Prostate gland (tissue), 2 donors: ENCODE results near the gene PHLDA3.

Experiments
- POLR2AphosphoS5 ChIP-seq: sonication (generic); formaldehyde crosslinking; IDR thresholded peaks from one replicate; pipeline ENCODE4 v1.6.1; 2017; ENCODE audit warnings: antibody characterized with exemption
- TF ChIP-seq, protein P1 (sequence below), 4 experiments: fragments of 200-600 bp in 2 of 4; fragments of 450-650 bp in 2 of 4; sonication (generic) in 2 of 4; IDR thresholded peaks; 1 replicate in 3 of 4; 2 replicates in 1 of 4; pipeline ENCODE4 v1.5.1; 2016 to 2019; ENCODE audit warnings: antibody characterized with exemption in 4 of 4, mild to moderate bottlenecking in 2 of 4, moderate library complexity in 2 of 4

DNA sequence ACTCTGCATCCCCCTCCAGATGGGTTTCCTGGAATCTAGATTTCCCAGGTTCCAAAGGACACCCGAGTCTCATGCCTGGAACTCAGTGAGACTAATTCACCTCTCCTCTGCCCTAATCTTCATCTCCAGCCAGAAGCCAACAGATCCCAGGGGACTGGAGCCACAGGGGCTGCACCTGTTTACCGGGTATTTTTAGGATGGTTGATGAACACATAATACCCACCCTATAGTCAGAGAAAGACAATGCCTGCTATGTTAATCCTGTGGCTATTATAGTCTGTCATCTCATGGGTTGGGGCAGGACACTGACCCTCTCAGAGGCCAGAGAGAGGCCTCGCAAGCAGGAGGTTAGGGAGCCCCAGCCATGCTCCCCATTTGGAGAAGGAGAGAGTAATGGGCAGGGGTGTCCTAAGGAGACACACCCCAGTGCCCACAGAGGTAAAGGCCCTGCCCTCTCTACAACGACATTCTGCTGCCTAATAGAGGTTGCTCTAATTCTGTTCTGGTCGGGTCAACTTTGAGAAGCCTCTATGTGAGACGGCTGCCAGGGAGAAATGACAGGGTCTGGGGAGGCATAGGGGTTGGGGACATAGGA is 46.5 kb downstream of the PHLDA3 start:
- TF ChIP-seq, protein P1, sequence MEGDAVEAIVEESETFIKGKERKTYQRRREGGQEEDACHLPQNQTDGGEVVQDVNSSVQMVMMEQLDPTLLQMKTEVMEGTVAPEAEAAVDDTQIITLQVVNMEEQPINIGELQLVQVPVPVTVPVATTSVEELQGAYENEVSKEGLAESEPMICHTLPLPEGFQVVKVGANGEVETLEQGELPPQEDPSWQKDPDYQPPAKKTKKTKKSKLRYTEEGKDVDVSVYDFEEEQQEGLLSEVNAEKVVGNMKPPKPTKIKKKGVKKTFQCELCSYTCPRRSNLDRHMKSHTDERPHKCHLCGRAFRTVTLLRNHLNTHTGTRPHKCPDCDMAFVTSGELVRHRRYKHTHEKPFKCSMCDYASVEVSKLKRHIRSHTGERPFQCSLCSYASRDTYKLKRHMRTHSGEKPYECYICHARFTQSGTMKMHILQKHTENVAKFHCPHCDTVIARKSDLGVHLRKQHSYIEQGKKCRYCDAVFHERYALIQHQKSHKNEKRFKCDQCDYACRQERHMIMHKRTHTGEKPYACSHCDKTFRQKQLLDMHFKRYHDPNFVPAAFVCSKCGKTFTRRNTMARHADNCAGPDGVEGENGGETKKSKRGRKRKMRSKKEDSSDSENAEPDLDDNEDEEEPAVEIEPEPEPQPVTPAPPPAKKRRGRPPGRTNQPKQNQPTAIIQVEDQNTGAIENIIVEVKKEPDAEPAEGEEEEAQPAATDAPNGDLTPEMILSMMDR (IDR thresholded peaks at IDR 0.05), result no peak
- no peak for TF ChIP-seq POLR2AphosphoS5
